HG03095 (cell line): ENCODE data around the gene MAST3.

ENCODE experiments used
- ATAC-seq: cut with Tn5 transposase; IDR thresholded peaks from one replicate; pipeline ENCODE4 v1.9.1; 2021; ENCODE audit warnings: moderate library complexity; ENCODE audit not compliant: unreplicated experiment

MAST3 gene

DNA sequence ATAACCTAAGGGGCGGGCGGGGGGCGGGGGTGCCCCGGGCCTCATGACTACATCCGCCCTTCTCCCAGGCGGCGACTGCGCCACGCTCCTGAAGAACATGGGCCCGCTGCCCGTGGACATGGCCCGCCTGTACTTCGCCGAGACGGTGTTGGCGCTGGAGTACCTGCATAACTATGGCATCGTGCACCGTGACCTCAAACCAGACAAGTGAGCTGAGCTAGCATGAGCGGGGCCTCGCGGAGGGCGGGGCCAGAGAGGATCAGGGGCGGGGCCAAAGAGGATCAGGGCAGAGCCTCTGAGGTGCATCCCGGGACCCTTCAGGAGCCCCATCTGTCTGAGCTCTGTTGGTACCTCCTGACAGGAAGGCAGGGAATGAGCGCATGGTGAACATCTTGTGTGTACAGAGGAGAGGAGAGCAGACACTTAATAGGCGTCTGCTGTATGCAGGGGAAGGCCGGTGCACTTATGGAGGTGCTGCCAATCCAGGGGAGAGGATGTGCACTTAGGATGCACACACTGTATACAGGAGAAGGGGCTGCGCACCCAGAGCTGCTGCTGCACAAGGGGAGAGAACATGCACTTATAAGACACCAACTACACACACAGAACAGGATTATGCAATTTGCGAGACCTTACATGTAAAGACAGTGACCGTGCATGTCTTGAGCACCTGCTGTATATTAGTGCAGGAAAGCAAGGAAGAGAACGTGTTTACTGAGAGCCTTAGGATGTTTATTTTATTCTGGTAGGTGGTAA is 34.4 kb downstream of the MAST3 start:
- ATAC-seq = no peak

DNA sequence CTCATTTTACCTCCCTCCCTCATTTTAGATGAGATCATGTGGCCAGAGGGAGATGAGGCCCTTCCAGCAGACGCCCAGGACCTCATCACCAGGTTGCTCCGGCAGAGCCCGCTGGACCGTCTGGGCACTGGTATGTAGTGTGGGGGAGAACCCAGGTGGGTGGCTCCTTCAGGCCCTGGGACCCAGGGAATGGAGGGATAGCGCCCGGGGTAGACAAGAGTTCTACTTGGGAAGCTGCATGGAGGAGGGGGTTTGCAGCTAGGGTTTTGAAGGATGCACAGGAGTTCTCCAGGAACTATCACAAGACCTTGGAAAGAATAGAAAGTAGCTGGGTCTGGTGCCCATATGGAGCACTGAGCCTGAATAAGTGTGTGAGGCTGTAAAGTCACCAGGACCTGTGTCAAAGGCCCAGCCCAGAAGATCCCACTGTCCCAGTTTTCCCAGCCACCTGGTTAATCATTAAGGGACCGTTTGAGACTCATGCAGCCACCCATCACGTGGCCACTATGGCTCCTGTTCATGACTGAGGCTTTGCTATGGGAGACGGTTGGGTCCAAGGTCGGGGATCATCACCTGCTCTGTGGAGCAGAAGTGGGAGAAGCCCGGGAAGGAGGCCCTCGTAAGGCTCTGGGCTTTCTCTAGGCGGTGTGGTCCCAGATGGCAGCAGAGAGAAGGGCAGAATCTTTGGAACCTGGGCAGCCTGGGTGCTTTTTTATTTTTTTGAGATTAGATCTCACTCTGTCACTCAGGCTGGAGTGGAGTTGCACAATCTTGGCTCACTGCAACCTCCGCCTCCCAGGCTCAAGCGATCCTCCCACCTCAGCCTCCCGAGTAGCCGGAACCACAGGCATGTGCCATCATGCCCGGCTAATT is 38.4 kb downstream of the MAST3 start:
- no peak for ATAC-seq

DNA sequence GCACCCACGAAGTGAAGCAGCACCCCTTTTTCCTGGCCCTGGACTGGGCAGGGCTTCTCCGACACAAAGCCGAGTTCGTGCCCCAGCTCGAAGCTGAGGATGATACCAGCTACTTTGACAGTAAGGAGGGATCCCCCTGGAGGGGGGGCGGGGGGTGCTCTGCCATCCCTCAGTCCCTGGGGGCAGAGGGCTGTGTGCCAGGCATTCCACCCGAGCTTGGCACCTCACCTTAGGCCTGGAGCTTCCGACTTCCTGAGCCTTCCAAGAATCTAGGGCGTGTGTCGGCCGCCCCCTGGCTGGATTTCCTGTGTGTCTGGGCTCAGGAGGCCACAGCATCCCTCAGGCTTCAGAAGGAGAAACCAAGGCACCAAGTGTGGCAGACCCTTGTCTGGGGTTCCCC is 39.7 kb downstream of the MAST3 start:
- ATAC-seq = no peak

DNA sequence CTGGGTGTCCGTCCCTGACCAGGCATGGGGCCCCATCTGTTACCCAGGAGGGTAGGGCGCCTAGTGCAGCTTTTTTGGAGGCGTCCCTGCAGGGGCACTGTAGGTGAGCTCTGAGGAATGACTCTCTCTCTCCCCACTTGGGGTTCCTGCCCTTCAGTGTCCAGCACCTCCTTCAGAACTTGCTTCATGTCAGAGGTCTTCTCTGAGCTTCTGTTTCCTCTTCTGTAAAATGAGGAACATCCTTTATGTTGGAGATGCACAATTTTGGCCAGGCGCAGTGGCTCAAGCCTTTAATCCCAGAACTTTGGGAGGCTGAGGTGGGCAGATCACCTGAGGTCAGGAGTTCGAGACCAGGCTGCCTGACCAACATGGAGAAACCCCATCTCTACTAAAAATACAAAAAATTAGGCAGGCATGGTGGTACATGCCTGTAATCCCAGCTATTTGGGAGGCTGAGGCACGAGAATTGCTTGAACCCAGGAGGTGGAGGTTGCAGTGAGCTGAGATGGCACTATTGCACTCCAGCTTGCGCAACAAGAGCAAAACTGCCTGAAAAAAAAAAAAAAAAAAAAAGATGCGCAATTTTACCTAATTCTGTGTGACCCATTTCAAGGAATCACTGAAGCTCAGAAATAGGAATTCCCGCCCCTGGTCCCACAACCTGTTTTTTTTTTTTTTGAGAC is 40.2 kb downstream of the MAST3 start:
- no peak for ATAC-seq

DNA sequence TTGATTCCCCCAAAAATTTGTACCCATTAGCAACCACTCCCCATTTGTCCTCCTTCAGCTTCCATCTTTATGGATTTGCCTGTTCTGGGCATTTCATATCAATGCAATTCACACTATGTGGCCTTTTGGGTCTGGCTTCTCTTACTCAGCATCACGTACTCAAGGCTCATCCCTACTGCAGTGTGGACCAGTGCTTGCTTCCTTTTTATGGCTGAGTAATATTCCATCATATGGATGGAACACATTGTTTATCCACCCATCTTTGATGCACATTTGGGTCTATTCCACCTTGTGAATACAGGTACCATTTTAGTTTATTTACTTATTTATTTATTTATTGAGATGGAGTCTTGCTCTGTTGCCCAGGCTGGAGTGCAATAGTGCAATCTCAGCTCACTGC is 42.9 kb downstream of the MAST3 start:
- ATAC-seq = no peak

DNA sequence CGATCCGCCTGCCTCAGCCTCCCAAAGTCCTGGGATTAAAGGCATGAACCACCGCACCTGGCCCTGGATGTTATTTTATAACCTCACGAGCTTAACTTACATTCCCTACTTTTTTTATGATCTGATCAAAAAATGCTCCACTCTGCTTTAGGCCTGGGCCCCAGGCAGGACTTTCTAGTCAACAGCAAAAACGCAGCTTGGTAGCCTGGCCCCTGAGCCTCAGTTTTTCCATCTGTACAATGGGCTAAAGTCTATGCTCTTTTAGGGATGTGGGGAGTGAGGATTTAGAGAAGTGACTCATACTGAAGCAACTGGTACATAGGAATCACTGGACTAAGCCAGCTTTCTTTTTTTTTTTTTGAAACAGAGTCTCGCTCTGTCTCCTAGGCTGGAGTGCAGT is 43.5 kb downstream of the MAST3 start:
- ATAC-seq = no peak

DNA sequence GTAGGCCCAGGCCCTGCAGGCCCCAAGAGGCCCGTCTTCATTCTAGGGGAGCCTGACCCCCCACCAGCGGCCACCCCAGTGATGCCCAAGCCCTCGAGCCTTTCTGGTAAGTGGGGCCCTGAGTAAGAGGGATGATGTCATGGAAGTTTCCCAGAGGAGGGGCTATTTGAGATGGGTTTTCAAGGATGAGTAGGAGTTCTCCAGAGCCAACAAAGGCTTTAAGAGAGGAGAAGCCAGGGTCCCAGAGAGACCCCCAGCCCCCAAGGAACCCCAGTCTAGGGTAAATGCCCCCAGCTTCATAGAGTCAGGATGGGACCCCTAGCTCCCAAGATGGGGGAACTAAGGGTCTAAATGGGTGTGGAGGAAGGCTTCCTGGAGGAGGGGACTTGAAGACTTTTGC is 46.3 kb downstream of the MAST3 start:
- ATAC-seq = no peak

DNA sequence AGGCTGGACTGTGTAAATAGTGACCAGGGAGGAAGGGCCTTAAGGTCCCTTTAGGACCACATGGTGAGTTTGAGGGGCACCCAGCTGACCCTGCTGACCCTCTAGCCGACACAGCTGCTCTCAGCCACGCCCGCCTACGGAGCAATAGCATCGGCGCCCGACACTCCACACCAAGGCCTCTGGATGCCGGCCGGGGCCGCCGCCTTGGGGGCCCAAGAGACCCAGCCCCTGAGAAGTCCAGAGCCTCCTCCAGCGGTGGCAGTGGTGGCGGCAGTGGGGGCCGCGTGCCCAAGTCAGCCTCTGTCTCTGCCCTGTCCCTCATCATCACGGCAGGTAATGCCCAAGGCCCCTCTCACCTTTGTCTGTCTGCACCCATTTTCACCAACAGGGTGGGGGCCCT is 46.8 kb downstream of the MAST3 start:
- ATAC-seq = no peak

DNA sequence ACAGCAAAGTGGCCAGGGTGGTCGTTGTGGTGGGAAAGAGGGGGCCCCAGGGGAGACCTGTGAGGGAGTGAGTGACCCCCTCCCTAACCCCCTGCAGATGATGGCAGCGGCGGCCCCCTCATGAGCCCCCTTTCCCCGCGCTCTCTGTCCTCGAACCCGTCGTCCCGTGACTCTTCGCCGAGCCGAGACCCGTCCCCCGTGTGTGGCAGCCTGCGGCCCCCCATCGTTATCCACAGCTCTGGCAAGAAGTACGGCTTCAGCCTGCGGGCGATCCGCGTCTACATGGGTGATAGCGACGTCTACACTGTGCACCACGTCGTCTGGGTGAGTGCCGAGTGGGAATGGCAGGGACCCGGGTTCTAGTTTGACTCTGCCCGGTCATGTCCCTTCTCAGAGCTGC is 47.3 kb downstream of the MAST3 start:
- no peak for ATAC-seq

DNA sequence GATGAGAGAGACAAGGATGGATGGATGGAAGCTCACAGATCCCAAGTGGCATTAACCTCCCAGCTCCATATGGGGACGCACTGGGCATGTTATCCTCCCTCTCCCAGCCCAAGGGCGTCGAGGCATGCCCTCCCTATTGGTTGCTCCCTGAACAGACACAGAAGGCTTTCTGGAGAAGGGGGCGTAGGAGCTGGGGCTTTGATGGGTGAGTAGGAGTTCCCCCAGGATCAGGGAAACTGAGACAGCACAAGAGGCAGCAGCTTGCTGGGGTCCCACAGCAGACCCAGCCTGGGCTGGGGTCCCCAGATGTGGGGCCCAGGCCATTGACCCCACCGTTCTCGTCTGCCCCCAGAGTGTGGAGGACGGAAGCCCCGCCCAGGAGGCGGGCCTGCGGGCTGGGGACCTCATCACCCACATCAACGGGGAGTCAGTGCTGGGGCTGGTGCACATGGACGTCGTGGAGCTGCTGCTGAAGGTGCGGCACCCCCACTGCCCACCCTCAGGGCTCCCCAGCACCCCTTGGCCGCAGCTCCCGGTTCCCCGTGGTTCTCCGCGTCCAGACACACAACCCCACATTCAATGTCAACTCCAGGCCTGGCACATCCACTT is 47.9 kb downstream of the MAST3 start:
- ATAC-seq = no peak

DNA sequence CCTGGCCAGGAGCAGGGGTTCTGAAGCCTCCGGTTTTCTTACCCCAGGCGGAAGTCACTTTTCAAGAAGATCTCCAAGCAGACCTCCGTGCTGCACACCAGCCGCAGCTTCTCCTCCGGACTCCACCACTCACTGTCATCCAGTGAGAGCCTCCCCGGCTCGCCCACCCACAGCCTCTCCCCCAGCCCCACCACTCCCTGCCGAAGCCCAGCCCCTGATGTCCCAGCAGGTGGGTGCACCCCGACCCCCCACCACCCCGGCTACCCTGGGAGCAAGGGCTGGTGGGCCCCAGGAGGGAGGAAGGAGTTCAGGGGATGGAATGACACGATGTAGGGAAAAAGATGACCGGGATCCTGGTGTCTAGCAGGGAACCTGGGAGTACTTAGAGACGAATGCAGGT is 49.8 kb downstream of the MAST3 start:
- no peak for ATAC-seq

DNA sequence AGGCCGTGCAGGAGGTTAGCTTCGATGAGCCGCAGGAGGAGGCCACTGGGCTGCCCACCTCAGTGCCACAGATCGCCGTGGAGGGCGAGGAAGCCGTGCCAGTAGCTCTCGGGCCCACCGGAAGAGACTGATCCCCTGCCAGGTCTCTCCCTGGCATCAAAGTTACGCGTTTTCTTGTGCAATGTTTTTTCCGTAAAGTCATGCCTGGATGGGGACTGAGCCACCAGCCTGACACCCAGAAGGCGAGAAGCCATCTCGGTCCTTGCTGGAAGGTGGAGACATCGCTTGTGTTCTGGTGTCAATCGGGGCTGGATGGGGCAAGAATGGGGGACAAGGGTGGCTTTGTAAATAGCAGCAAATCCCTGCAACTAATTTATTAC is 52.0 kb downstream of the MAST3 start:
- no peak for ATAC-seq

DNA sequence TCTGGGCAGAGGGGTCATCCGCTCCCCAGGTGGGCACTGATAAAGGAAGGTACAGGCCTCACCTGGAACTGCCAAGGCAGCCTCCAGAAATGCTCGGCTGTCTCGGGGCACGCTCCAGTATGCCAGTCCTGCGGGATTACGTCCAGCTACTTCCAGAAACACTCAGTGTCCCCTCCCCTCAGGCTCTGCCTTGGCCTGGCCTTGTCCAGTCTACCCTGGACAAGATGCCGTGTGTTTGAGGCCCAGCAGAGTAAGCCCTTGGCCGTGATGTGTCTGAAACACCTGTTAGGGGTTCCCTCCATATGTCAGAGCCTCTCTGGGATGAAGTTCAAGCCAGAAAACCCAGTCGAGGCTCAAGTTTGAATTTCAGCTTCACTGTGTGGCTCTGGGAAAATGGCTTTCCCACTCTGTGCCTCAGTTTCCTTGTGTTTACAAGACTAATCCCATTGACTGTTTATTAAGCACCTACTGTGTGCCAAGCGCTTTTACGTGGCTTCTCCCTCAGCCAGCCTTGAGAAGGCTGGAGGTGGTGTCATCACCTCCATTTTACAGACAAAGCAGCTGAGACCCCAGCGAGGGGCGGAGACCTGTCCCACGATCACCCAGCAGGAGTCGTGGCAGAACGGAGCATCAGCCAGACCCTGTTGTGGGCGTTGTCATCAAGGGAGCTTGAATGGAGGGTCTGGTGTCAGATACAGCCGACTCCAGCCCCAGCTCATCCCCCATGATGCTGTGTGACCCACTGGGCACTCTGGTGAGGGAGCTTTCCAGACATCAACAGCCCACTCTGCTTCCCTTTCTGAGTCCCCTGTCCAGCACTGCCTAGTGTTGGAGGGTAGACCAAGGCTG is 53.4 kb downstream of the MAST3 start:
- no peak for ATAC-seq

DNA sequence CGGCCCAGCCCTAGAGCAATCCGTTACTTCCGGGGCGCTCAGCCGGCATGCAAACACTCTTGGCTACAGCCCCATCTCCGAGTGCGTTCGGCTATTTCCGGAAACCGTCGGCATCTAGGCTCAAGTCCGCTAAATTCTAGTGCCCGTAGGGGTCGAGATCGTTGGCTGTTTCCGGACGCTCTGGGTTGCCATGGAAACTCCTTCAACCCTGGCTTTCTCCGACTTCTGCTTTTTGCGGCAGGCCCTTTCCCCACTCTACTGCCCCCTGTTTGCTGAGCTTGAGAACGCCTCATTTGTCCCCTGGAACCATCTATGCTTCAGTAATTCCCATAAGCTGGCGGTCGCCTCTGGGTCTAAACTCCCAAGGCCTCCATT is 54.9 kb downstream of the MAST3 start:
- peak; percentile 51 for ATAC-seq

DNA sequence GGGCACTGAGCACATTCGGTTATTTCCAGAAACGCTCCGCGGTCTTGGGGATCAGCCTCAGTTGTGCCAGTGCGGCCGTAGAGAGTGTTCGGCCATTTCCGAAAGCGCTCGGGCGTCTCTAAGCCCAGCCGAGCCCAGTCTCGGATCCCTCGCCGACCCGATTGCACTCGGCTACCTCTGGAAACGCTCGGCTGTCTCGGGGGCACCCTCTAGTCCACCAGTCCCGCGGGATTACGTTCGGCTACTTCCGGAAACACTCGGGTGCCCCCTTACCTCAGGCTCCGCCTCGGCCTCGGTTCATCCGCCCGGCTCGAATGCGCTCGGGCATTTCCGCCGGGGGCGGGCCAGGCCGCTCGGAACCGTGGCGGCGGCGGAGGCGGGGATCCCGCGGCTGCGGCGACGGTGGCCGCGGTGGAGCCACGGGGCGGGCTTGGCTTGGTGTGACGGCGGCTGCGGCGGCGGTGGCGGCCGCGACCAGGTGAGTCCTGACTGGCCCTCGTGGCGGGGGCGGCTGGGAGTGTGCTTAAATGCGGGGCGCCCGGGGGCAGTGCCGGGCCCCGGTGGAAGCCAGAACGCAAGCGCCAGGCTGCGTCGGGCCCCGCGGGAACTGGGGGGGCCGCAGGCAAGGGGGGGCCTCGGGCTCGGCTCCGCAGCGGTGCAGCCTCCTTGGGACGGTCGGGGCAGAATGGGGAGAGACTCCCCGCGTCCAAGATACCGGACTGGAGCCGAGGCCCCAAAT is 55.4 kb downstream of the MAST3 start, which contains the start of gene PIK3R2:
TSS of gene PIK3R2 (plus strand) at position 347 of the 739 bp plus-strand sequence. CDS start 2,717 bp downstream, outside the sequence.
- ATAC-seq = peak; percentile 60

DNA sequence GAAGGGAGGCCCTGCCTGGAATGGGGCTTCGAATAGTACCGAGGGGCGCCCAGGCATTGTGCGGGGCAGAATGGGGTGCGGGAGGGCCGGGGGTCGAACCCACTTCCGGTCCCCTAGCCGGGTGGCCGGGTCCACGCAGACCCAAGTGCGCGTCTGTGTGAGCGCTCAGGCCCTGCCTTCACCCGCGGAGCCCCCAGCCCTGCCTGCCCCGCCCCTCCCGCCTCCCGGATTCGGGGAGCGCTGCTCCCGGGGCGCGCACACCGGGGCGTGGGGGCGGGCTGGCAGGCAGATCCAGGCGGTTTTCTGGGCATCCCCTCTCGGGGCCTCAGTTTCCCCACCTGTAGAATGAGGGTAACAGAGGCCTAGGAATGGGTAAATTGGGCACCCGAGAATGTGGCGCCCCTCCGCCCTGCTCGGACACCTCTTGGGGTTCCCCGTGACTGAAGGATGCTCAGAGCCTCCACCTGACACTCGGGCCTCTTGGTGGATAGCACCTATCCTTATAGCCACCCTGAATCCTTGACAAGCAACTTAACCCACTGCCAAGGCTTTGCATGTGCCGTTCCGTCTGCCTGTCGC is 56.1 kb downstream of the MAST3 start:
- ATAC-seq = no peak

DNA sequence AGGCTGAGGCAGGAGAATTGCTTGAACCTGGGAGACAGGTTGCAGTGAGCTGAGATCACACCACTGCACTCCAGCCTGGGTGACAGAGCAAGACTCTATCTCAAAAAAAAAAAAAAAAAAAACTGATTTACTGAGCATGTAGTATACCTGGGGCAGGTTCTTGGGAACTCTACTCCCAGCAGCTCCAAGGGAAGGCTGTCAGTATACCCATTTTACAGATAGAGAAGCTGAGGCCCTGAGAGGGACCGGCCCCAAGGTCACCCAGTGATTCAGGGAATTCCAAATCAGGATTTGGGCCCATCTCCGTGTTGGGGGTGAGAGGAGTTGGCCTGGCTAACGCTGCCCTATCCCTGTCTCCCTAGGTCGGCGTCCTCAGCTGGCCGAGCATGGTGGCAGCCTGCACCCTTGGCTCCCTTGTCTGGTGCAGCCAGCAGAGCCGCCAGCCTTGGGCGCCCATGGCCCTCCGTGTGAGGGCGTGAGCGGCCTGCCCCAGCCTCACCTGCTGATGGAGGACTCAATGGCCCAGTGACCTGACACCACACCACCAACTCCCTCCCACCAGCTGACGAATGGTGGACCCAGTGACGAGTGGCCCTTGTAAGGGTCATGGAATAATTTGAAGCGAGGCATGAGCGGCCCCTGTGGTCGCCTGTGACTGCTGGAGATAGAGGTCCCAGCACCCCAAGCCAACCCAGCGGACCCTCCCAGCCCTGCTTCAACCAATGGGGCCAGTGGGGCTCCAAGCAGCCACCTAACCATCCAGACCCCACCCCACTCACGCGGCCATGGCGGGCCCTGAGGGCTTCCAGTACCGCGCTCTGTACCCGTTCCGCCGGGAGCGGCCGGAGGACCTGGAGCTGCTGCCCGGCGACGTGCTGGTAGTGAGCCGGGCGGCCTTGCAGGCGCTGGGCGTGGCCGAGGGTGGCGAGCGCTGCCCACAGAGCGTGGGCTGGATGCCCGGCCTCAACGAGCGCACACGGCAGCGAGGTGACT is 57.8 kb downstream of the MAST3 start:
- ATAC-seq = no peak

DNA sequence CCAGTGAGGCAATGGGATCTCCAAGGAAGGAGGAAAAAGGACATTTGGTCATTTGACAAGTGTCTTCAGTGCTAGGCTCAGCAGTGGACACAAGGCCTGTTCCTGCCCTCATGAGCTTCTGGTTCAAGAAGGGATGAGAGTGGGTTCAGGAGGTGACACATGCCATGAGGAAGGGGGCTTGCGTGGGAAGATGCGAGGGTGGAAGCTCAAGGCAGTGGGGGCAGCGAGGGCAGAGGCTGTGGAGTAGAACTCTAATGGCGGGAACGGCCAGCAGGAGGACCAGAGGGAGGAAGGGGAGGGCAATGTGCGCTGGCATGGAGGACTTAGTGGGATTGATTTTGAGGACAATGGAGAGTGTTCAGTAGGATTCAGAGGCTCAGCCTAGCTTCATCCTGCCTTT is 58.7 kb downstream of the MAST3 start:
- no peak for ATAC-seq
